K562 (cell line): ENCODE measurements around the gene METAP1D. TPM values are rescaled to one million over a fixed set of nuclear protein-coding genes. Genes with fewer than 3 reads are reported as not detected.

ENCODE experiments used
- ATAC-seq: fragments of 200-7000 bp; cut with Tn5 transposase; 3 replicates; pipeline ENCODE4 v1.9.1; 2020; ENCODE audit warnings: moderate library complexity
- BruUV-seq: library from RNA; stranded (reverse); fragments of 400-500 nt; replicated peaks from 2 replicates; lab custom pipeline; 2021; lab: Mats Ljungman, UMichigan
- CTCF ChIA-PET: fragments of 300-600 bp; formaldehyde crosslinking; extraction: SDS; loops from one replicate; lab custom pipeline; 2021; ENCODE audit warnings: low intra/inter-chr PET ratio; lab: Yijun Ruan, JAX
- POLR2A ChIA-PET: fragments of 300-600, 350-650 bp; sonication (Branson Sonifier 250); formaldehyde crosslinking; extraction: SDS; loops from one replicate; lab custom pipeline; 2021; ENCODE audit warnings: antibody characterized with exemption, inconsistent platforms; lab: Yijun Ruan, JAX
- DNase-seq, 4 experiments: peaks; one replicate each; pipeline versions ENCODE4 v3.0.0 to v3.0.0-alpha.2; 2011 to 2018; ENCODE audit warnings: low spot score in 3 of 4, mixed read lengths in 3 of 4; ENCODE audit errors: extremely low read depth in 1 of 4
- FAIRE-seq: peaks from 2 replicates; lab custom pipeline; 2011; peaks lifted over from hg19 to GRCh38; lab: Jason Lieb, UNC
- H2AFZ ChIP-seq: 2 replicates; pipeline ENCODE4 v1.6.0; 2011; ENCODE audit warnings: low read depth, low read length, control low read depth, inconsistent platforms
- H3K27ac ChIP-seq: fragments of 200-600 bp; 3 replicates; pipeline ENCODE4 v1.8.0; 2011; ENCODE audit warnings: low read depth, mild to moderate bottlenecking, control low read depth, inconsistent platforms, low read length, moderate library complexity, mixed read lengths; ENCODE audit errors: extremely low read depth
- H3K27me3 ChIP-seq, 2 experiments: fragments of 300-600 bp in 1 of 2; 2 replicates in 1 of 2; 3 replicates in 1 of 2; pipeline versions ENCODE4 v1.6.0 to v1.8.0; 2011; ENCODE audit warnings: inconsistent platforms in 2 of 2, low read length in 2 of 2, mild to moderate bottlenecking in 1 of 2, mixed read lengths in 1 of 2, moderate library complexity in 1 of 2; ENCODE audit not compliant: control insufficient read depth in 2 of 2, insufficient read depth in 2 of 2
- H3K36me3 ChIP-seq: fragments of 300-600 bp; 3 replicates; pipeline ENCODE4 v1.8.0; 2011; ENCODE audit warnings: mild to moderate bottlenecking, low read length, inconsistent platforms; ENCODE audit not compliant: control insufficient read depth, insufficient read depth
- H3K4me1 ChIP-seq, 2 experiments: fragments of 200-600 bp in 1 of 2; replicated peaks in 1 of 2; 2 replicates in 1 of 2; 3 replicates in 1 of 2; pipeline versions ENCODE4 v1.5.1 to v1.8.0; 2011; ENCODE audit warnings: inconsistent platforms in 2 of 2, low read length in 2 of 2, mild to moderate bottlenecking in 1 of 2, mixed read lengths in 1 of 2, moderate library complexity in 1 of 2; ENCODE audit not compliant: control insufficient read depth in 2 of 2, insufficient read depth in 2 of 2
- H3K4me2 ChIP-seq: 2 replicates; pipeline ENCODE4 v1.6.1; 2011; ENCODE audit warnings: low read length, control low read depth, inconsistent platforms, mixed read lengths; ENCODE audit not compliant: insufficient read depth
- H3K4me3 ChIP-seq: fragments of 200-600 bp; sonication (generic), shearing (Covaris generic); 2 replicates; pipeline ENCODE4 v1.5.1; 2016; ENCODE audit warnings: control low read depth, inconsistent platforms
- H3K79me2 ChIP-seq: fragments of 200-600 bp; 3 replicates; pipeline ENCODE4 v1.8.0; 2011; ENCODE audit warnings: low read length, inconsistent platforms; ENCODE audit not compliant: control insufficient read depth, insufficient read depth
- H3K9ac ChIP-seq, 2 experiments: 2 replicates each; pipeline versions ENCODE4 v1.6.0 to v1.6.1; 2011; ENCODE audit warnings: low read depth in 2 of 2, low read length in 2 of 2, control low read depth in 1 of 2, inconsistent platforms in 1 of 2, mild to moderate bottlenecking in 1 of 2, mixed read lengths in 1 of 2; ENCODE audit not compliant: insufficient read depth in 1 of 2
- H3K9me1 ChIP-seq: one replicate; pipeline ENCODE4 v1.6.0; 2011; ENCODE audit warnings: inconsistent platforms, mild to moderate bottlenecking, low read length, moderate library complexity; ENCODE audit not compliant: control insufficient read depth, insufficient read depth
- H3K9me3 ChIP-seq: replicated peaks from 2 replicates; pipeline ENCODE4 v1.5.1; 2011; ENCODE audit warnings: low read depth, low read length, inconsistent platforms; ENCODE audit not compliant: control insufficient read depth, insufficient read depth
- H4K20me1 ChIP-seq: replicated peaks from 2 replicates; pipeline ENCODE4 v1.6.1; 2011; ENCODE audit warnings: low read length, inconsistent platforms, mixed read lengths; ENCODE audit not compliant: control insufficient read depth, insufficient read depth
- CSDE1 ChIP-seq, 2 experiments: fragments of 450-650 bp; IDR thresholded peaks; 2 replicates each; pipeline ENCODE4 v1.6.1; 2016; ENCODE audit warnings: mild to moderate bottlenecking in 1 of 2
- MEIS2 ChIP-seq: fragments of 450-650 bp; IDR thresholded peaks from 2 replicates; pipeline ENCODE4 v1.6.1; 2014; ENCODE audit warnings: mild to moderate bottlenecking; ENCODE audit not compliant: partially characterized antibody
- RNF219 ChIP-seq: fragments of 250-450 bp; sonication (Bioruptor Pico); IDR thresholded peaks from 2 replicates; pipeline ENCODE4 v1.5.0; 2022; ENCODE audit warnings: mild to moderate bottlenecking
- ZNF324 ChIP-seq: fragments of 250-450 bp; sonication (Bioruptor Pico); IDR thresholded peaks from 2 replicates; pipeline ENCODE4 v1.4.0; 2020; ENCODE audit warnings: mild to moderate bottlenecking
- ZNF655 ChIP-seq: fragments of 250-450 bp; sonication (Bioruptor Pico); IDR thresholded peaks from 2 replicates; pipeline ENCODE4 v1.5.0; 2021
- WGBS: fragments of 100-300 bp; shearing (Covaris generic); methylation state at CpG from one replicate; pipeline ENCODE4 v1.1.6; 2016; ENCODE audit warnings: low coverage, mixed read lengths; ENCODE audit not compliant: insufficient coverage; ENCODE audit errors: missing lambda C conversion rate; 5-methylcytosine and 5-hydroxymethylcytosine counted together
- in situ Hi-C: fragments of 300-500 bp; cut with MboI; formaldehyde crosslinking; loops from 4 replicates; pipeline ENCODE4 v1.15.0; 2018; ENCODE audit warnings: inconsistent platforms, mixed read lengths
- intact Hi-C: fragments of 100-400 bp; cut with micrococcal nuclease; formaldehyde crosslinking; loops from 2 replicates; pipeline ENCODE4 v1.14.2; 2022
- polyA plus RNA-seq, 8 experiments: library from polyadenylated mRNA; depleted of rRNA in 4 of 8; stranded (reverse) in 5 of 8; unstranded in 3 of 8; fragments of >200 nt; fragmentation: Nextera tagmentation in 2 of 8; fragmentation: Illumina TruSeq in 1 of 8; extraction: Ambion mirVana in 2 of 8; extraction: Trizol in 1 of 8; gene quantifications; 2 replicates each; pipeline versions ENCODE4 v1.2.1 to v1.2.3, GENCODE V29; 2011 to 2014; ENCODE audit warnings: inconsistent platforms in 1 of 8, missing spikeins in 1 of 8
- total RNA-seq, 7 experiments: library from RNA; depleted of rRNA in 6 of 7; stranded (reverse); fragments of >200 nt in 6 of 7; fragmentation: Illumina TruSeq in 2 of 7; extraction: Trizol in 2 of 7; gene quantifications; 2 replicates each; pipeline versions ENCODE4 v1.2.1 to v1.2.3, GENCODE V29; 2011 to 2021; ENCODE audit warnings: low replicate concordance in 1 of 7

Gene METAP1D
- total and polyA plus RNA-seq, 9 of the 15 experiments (the other 6 are each of a cell fraction or from before 2014, with no cell fraction given) = 8.0 to 23.4 (median 15.7) TPM

GRCh38 chr2:172073518-172073917 is 73.8 kb downstream of the METAP1D start (continued):
- TF ChIP-seq ZNF324 (CRISPR knock-in tag) = no peak

- Histone ChIP-seq H3K4me2 (no peak overlapping the region), H3K36me3 (no peaks in the 10 kb centered on the region), H3K9me3 (no peaks in the 10 kb centered on the region), H3K9me1 (no peaks in the 10 kb centered on the region), H2AFZ (no peak overlapping the region), H3K79me2 (no peaks in the 10 kb centered on the region), H3K27ac (no peak overlapping the region), H4K20me1 (no peaks in the 10 kb centered on the region), H3K4me3 (no peak overlapping the region), H3K4me1 (no peaks in the 10 kb centered on the region; a peak in 2 of 5 replicates), H3K27me3 (no peaks in the 10 kb centered on the region), H3K9ac (no peak overlapping the region)
- 97% methylated on average over 1 of the region's 1 CpG for WGBS
- peak; percentile 6 for FAIRE-seq
- ChIA-PET POLR2A (no interaction called here), CTCF (no interaction called here)
- ATAC-seq = no peak
- intact Hi-C loops = no loop called here
- no TSS peak for BruUV-seq
- in situ Hi-C loops = no loop called here
- no peak for TF ChIP-seq ZNF655 (CRISPR knock-in tag)
- no peak for TF ChIP-seq RNF219
- no peak for TF ChIP-seq CSDE1 (IDR thresholded peaks at IDR 0.05)
- peak; percentile 19 for TF ChIP-seq MEIS2
- no peak for DNase-seq
Observed at GRCh38 chr2:172074254-172074653, 74.5 kb downstream of the METAP1D start.
